GM12873 (cell line): ENCODE data around the gene EPN1.

Source experiments
- TF ChIP-seq, protein P1 (sequence below): IDR thresholded peaks from 2 replicates; pipeline ENCODE4 v1.5.1; 2012; ENCODE audit warnings: low read depth, mild to moderate bottlenecking, moderate library complexity, low read length, control low read depth; ENCODE audit not compliant: insufficient read depth; ENCODE audit errors: missing control alignments

Gene EPN1

DNA sequence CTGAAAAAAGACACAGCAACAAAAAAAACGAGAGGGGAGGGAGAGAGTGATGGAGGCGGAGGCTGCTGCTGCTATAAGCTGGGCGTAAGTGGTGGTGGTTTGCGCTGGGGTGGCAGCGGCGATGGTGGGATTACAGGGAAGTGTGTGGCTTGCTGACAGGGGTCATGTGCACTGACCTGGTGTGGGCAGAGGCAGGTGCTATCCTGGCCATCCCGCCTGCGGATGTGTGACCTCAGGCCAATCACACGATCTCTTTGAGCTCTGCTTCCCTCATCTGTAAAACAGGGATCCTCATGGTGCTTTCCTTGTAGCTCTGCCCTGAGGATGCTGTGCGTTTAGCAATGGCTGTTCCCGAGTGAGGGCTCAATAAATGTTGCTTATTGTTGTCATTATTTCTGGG, 37.5 kb upstream of the EPN1 start:
- TF ChIP-seq, protein P1, sequence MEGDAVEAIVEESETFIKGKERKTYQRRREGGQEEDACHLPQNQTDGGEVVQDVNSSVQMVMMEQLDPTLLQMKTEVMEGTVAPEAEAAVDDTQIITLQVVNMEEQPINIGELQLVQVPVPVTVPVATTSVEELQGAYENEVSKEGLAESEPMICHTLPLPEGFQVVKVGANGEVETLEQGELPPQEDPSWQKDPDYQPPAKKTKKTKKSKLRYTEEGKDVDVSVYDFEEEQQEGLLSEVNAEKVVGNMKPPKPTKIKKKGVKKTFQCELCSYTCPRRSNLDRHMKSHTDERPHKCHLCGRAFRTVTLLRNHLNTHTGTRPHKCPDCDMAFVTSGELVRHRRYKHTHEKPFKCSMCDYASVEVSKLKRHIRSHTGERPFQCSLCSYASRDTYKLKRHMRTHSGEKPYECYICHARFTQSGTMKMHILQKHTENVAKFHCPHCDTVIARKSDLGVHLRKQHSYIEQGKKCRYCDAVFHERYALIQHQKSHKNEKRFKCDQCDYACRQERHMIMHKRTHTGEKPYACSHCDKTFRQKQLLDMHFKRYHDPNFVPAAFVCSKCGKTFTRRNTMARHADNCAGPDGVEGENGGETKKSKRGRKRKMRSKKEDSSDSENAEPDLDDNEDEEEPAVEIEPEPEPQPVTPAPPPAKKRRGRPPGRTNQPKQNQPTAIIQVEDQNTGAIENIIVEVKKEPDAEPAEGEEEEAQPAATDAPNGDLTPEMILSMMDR: no peak

DNA sequence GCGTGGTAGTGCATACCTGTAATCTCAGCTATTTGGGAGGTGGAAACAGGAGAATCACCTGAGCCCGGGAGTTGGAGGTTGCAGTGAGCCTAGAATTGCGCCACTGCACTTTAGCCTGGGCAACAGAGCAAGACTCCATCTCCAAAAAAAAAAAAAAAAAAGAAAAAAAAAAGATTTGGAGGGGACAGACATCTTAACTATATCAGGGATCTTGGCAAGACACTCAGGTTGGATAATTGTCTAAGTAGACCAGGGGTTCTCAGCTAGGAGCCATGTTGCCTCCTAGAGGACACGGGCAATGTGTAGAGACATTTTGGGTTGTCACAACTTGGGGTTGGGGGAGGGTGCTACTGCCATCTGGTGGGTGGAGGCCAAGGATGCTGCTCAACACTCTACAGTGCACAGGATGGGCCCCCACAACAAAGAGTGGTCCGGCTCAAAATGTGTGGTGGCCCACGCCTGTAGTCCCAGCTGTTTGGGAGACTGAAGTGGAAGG, 36.1 kb upstream of the EPN1 start:
- TF ChIP-seq, protein P1: peak; percentile 69

DNA sequence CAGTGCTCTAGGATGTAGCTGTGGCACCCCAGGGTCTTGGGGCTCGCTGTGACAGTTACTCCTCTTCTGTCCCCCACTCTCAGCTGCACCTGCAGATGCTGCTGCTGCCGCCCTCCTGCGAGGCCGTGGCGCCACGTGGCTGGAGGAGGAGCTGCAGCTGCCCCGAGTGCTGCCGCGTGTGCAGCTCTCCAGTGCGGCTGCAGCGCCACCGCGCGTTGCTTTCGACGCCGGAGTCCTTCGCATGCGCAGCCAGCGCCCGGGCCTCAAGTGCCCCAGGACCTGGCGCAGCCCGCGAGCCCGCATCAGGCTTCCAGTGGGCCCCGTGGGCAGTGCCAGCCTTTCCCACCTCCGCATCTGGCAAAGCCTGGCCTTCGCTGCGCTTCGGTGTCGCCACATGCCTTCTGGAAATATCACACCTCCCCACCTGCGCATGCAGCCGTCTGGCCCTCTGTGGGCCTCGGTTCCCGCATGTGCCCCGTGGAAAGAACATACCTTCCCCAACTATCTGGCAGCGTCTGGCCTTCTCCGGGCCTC, 34.9 kb upstream of the EPN1 start:
- TF ChIP-seq, protein P1: peak; percentile 64

DNA sequence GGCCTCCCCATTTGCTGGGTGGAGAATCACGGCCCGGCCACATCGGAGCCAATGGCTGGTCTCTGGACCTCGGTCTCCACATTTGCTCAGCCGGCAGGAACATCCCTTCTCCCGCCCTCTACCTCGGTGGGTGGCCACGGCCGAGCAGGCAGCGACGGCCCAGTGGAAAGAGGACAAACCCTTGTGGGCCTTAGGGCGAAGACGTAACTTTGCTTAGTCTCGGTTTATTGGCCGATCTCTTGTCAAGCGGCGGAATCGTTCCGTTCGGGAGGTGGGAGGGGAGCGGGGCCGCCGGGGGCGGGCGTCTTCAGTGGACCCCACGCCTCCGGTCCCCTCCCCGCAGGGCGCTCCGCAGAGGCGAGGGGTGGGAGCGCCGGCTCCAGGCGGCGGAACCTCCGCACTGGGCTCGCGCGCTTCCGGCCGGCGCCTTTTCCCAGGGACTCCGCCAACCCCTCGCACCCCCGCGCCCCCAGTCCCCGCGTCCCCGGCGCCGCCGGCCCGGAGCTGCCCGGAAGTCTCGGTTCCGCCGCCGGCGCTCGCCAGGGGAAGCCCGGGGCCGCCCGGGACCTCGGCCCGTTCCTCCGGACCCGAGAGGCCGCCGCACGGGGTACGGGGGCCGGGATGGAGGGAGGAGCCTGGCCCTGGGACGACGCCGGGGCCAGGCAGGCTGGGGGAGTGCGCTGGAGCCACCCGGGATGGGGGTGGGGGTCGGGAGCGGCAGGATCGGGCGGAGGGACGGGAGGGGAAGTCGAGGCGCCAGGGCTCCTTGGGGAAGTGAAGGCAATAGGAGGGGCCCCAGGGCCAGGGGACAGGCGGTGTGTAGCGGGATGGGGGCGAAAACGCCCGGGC, 34.2 kb upstream of the EPN1 start, which contains the start of gene ZNF580:
Gene ZNF580, plus strand, starts transcription at position 426 of the 849 bp plus-strand sequence. CDS start 1,507 bp downstream, outside the sequence.
- TF ChIP-seq, protein P1: no peak

DNA sequence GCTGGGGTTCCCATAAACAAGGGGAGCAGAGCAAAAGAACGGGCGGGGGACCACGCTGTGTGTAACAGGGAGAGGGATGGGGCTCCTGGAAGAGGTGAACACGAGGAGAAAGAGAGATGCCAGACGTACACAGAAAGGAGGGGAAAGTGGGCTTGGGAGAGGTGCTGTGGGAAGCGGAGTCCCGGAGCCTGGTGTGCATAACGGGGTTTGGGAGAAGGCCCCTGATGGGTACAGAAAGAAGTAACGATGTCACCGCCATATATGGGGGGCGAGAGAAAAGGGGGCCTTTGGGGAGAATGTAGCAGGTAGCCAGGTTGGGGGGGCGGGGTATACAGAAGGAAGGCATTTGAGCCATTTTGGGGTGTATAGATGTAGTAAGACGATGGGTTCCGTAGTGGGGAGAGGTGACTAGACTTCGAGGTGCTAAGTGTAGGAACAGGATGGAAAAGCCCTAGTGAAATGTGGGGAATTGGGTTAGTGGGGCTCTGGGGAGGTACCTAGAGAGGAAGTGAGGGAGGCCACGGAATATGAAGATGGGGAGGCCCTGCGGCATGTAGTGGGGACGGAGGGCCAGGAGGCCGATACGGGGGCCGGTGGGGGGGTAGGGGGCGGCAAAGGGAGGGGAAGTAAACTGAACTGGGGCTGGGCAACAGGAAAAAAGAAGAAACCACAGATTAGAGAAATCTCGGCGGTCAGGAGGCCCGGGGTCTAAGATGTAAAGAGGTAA, 33.4 kb upstream of the EPN1 start:
- TF ChIP-seq, protein P1: no peak

DNA sequence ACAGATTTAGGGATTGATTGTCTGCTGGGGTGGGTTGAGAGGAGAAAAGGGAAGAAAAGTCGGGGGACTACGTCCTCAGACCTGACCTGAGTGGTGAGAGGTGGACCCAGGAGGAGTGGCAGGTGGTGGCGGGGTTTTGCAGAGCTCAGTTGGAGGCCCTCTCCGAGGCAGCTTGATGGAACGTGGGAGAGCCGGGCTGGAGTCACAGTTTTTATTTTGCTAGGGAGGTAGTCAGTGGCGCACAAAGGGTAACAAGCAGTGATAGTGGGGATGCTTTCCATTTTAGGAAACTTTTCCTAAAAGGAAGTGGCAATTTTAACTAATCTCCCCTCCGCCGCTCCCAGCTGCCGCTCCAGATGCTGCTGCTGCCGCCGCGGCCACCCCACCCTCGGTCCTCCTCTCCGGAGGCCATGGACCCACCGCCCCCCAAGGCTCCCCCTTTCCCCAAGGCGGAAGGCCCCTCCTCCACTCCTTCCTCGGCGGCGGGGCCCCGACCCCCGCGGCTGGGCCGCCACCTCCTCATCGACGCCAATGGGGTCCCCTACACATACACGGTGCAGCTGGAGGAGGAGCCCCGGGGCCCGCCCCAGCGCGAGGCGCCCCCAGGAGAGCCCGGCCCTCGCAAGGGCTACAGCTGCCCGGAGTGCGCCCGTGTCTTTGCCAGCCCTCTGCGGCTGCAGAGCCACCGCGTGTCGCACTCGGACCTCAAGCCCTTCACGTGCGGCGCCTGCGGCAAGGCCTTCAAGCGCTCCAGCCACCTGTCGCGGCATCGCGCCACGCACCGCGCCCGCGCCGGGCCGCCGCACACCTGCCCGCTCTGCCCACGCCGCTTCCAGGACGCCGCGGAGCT, 32.6 kb upstream of the EPN1 start:
- TF ChIP-seq, protein P1: no peak
